Right lobe of liver (tissue), 6 donors: ENCODE data around the gene EIPR1. TPM values are rescaled to one million over a fixed set of nuclear protein-coding genes. Genes with fewer than 3 reads are reported as not detected.
A peak's percentile ranks its signal among the peaks of the same experiment; 100 is the strongest.

Experiments used
- ATAC-seq, 4 donors: fragments of 200-7000 bp; cut with Tn5 transposase; one replicate each; pipeline ENCODE4 v1.9.1; 2020; ENCODE audit warnings: mild to moderate bottlenecking in 4 of 4, moderate library complexity in 4 of 4
- DNase-seq, 3 donors: peaks; one replicate each; pipeline ENCODE4 v3.0.0-alpha.2; 2020
- H3K27ac ChIP-seq, 3 donors: fragments of 200-600 bp; one replicate each; pipeline ENCODE4 v1.8.0; 2022
- H3K27me3 ChIP-seq, 2 donors: fragments of 200-600 bp; one replicate each; pipeline ENCODE4 v1.8.0; 2022
- H3K36me3 ChIP-seq, 4 donors: fragments of 200-600 bp; sonication (generic) in 1 of 4; one replicate each; pipeline versions ENCODE4 v1.5.1 to v1.8.0; 2017 to 2022; ENCODE audit warnings: control low read depth in 1 of 4
- H3K4me1 ChIP-seq, 4 donors: fragments of 200-600 bp; sonication (generic) in 1 of 4; one replicate each; pipeline versions ENCODE4 v1.5.1 to v1.8.0; 2017 to 2022; ENCODE audit warnings: control low read depth in 1 of 4
- H3K4me3 ChIP-seq, 3 donors: fragments of 200-600 bp; one replicate each; pipeline ENCODE4 v1.8.0; 2022
- H3K9me3 ChIP-seq, 4 donors: fragments of 200-600 bp; sonication (generic) in 1 of 4; one replicate each; pipeline versions ENCODE4 v1.5.1 to v1.8.0; 2017 to 2022; ENCODE audit warnings: control low read depth in 1 of 4
- CTCF ChIP-seq, 4 donors: fragments of 200-600 bp in 3 of 4; fragments of 450-650 bp in 1 of 4; IDR thresholded peaks; one replicate each; pipeline versions ENCODE4 v1.5.1 to v1.8.0; 2016 to 2022; ENCODE audit warnings: antibody characterized with exemption in 4 of 4, mild to moderate bottlenecking in 2 of 4
- POLR2A ChIP-seq: fragments of 450-650 bp; IDR thresholded peaks from one replicate; pipeline ENCODE4 v1.6.1; 2017; ENCODE audit warnings: antibody characterized with exemption, mild to moderate bottlenecking
- WGBS: methylation state at CpG from one replicate; pipeline ENCODE4 v1.1.6; 2018; ENCODE audit warnings: low coverage, low lambda C conversion rate; ENCODE audit not compliant: insufficient coverage; ENCODE audit errors: missing lambda C conversion rate; 5-methylcytosine and 5-hydroxymethylcytosine counted together
- intact Hi-C, 2 donors: fragments of 100-400 bp; cut with DNase I; formaldehyde crosslinking; loops; one replicate each; pipeline versions ENCODE4 v1.11.2 to v1.14.1; 2022
- total RNA-seq, 6 experiments: library from RNA; depleted of rRNA in 2 of 6; stranded (reverse); fragments of >200 nt in 2 of 6; fragmentation: NEBNext Ultra II Directional in 3 of 6; extraction: Animal tissue kit (Norgen Biotek cat#: 25700) in 3 of 6; gene quantifications; one replicate each; pipeline versions ENCODE4 v1.1.0 to v1.2.4, GENCODE V29; 2016 to 2023
- donor health status: DM: no; HTN: yes; CAD: no.
- donor health status: DM: no; HTN: no; CAD: no.
- donor health status: DM: no; HTN: no; CAD: no.
- donor health status: DM: no; HTN: yes; CAD: no.
- donor health status: DM: no; HTN: yes; CAD: no.

The EIPR1 gene
- total RNA-seq, 6 experiments from 2014 or later = 6.8 to 40.6 (median 11.6) TPM

- WGBS = no CpG with 5 or more reads among the region's 4 CpGs
- Histone ChIP-seq H3K9me3 (no peaks in the 10 kb centered on the region), H3K27me3 (no peaks in the 10 kb centered on the region), H3K36me3 (no peaks in the 10 kb centered on the region), H3K27ac (no peak overlapping the region), H3K4me3 (no peak overlapping the region), H3K4me1 (no peaks in the 10 kb centered on the region)
- ATAC-seq (no peak), DNase-seq (no peak)
- no peak for TF ChIP-seq POLR2A
- TF ChIP-seq CTCF (IDR thresholded peaks at IDR 0.05) = no peak
- intact Hi-C loops = no loop called here
These were observed 158.1 kb downstream of the EIPR1 start for GRCh38 chr2:3219536-3219935.

- no peak overlapping the region for H3K27ac ChIP-seq
- no peaks in the 10 kb centered on the region for H3K36me3 ChIP-seq
- ATAC-seq = no peak
- no peaks in the 10 kb centered on the region for H3K4me1 ChIP-seq
- no peaks in the 10 kb centered on the region for H3K9me3 ChIP-seq
- no peak overlapping the region for H3K4me3 ChIP-seq
- DNase-seq = peak in 1 of 3 donors; percentile 22
- WGBS = 86% methylated on average over 3 of the region's 7 CpGs
- no peak for TF ChIP-seq CTCF (IDR thresholded peaks at IDR 0.05)
- TF ChIP-seq POLR2A = no peak
- intact Hi-C loops = no loop called here
- H3K27me3 ChIP-seq = no peaks in the 10 kb centered on the region
These were observed 160.0 kb downstream of the EIPR1 start for GRCh38 chr2:3217646-3218045.

GRCh38 chr2:3216841-3217495 lies 160.7 kb downstream of the EIPR1 start:
- Histone ChIP-seq H3K4me1 (no peaks in the 10 kb centered on the region), H3K27me3 (no peaks in the 10 kb centered on the region), H3K36me3 (no peaks in the 10 kb centered on the region), H3K27ac (no peak overlapping the region), H3K4me3 (no peak overlapping the region), H3K9me3 (no peaks in the 10 kb centered on the region)
- TF ChIP-seq CTCF (IDR thresholded peaks at IDR 0.05) (no peak), POLR2A (no peak)
- WGBS = 83% methylated on average over 7 of the region's 7 CpGs
- ATAC-seq (no peak), DNase-seq (peak in 1 of 3 donors; percentile 4)
- intact Hi-C loops = no loop called here

GRCh38 chr2:3214806-3215404 lies 162.7 kb downstream of the EIPR1 start:
- intact Hi-C loops = no loop called here
- Histone ChIP-seq H3K9me3 (no peaks in the 10 kb centered on the region), H3K4me1 (no peaks in the 10 kb centered on the region), H3K4me3 (no peak overlapping the region), H3K27ac (no peak overlapping the region), H3K27me3 (no peaks in the 10 kb centered on the region), H3K36me3 (no peaks in the 10 kb centered on the region)
- no peak for ATAC-seq
- no peak for DNase-seq
- no peak for TF ChIP-seq CTCF (IDR thresholded peaks at IDR 0.05)
- TF ChIP-seq POLR2A = no peak
- 57% methylated on average over 3 of the region's 10 CpGs for WGBS
